ENCODE data around the gene EXT2. TPM values are rescaled to one million over a fixed set of nuclear protein-coding genes. Genes with fewer than 3 reads are reported as not detected.

EXT2 gene
- total RNA-seq, 1 donor from 2014 or later = 78.6 TPM

DNA sequence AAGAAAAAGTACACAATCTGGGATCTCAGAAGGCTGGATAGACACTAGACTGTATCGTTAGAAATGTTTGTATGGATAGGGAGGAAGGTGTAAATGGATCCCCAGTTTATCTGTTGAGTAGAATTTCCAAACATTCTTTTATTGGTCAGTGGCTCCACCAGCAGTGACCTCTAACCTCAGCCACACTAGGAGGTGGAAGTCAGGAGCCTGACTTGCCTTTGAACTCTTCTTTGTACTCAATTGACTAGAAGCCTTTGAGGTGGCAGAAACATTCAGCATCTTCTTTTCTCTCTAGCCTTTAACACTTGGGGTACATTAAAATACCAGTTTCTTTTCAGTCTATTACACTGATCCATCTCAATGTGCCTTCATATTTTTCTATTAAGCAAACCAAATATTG lies 39.1 kb downstream of the EXT2 start:
- H3K36me3 ChIP-seq = peaks cover 0 to 17% of the 10 kb centered on the region in 2 donors
- no peaks in the 10 kb centered on the region for H3K9me3 ChIP-seq
- H3K4me1 ChIP-seq = peaks cover 11% of the 10 kb centered on the region
- no peak overlapping the region for H3K27ac ChIP-seq
- no peak for DNase-seq (ENCODE audit: extremely low spot score in 2 of 2)
- TF ChIP-seq, protein P1, sequence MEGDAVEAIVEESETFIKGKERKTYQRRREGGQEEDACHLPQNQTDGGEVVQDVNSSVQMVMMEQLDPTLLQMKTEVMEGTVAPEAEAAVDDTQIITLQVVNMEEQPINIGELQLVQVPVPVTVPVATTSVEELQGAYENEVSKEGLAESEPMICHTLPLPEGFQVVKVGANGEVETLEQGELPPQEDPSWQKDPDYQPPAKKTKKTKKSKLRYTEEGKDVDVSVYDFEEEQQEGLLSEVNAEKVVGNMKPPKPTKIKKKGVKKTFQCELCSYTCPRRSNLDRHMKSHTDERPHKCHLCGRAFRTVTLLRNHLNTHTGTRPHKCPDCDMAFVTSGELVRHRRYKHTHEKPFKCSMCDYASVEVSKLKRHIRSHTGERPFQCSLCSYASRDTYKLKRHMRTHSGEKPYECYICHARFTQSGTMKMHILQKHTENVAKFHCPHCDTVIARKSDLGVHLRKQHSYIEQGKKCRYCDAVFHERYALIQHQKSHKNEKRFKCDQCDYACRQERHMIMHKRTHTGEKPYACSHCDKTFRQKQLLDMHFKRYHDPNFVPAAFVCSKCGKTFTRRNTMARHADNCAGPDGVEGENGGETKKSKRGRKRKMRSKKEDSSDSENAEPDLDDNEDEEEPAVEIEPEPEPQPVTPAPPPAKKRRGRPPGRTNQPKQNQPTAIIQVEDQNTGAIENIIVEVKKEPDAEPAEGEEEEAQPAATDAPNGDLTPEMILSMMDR (IDR thresholded peaks at IDR 0.05) = no peak
- TF ChIP-seq POLR2A (IDR thresholded peaks at IDR 0.05) (no peak), POLR2AphosphoS5 (IDR thresholded peaks at IDR 0.05; ENCODE audit: insufficient read depth in 1 of 2, low read depth in 1 of 2) (no peak)
- H3K4me3 ChIP-seq = no peak overlapping the region
- intact Hi-C loops (cut with DNase I) = no loop called here
- H3K27me3 ChIP-seq = no peaks in the 10 kb centered on the region

DNA sequence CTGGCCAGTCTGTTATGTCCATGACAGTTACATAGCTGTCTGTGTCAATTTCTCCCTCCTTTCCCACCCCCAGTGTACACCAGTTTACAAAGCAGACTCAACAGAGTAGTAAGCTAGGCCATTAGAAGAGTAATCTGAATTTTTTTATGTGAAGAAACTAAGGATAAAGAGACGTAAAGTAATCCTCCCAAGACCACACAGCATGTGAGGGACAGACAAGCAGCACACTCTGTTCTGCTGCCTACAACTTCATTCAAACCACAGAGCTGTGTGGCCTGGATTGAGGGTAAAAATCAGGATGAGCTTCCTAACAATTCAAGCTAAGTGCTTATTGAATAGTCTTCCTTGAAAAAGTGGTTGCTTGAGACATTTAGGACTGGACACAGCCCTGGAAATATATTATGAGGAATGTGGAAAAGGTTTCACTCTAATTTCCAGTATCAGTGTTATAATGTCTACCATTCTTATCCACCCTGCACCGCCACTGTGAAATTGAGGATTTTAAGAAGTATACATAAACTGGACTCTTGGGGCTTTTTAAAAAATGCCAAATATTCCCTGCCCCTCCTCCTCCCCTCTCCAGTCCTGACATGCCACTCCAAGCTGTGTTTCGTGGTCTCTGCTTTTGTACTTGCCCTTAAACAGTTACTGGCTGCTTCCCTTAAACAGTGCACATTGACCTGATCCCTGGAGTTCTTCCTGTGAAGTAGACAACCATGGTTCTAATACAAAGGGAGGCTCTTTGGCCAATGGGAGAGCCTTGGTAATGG lies 40.9 kb downstream of the EXT2 start:
- H3K27me3 ChIP-seq = no peaks in the 10 kb centered on the region
- peaks cover 0 to 5% of the 10 kb centered on the region in 2 donors for H3K36me3 ChIP-seq
- no peak overlapping the region for H3K4me3 ChIP-seq
- no peaks in the 10 kb centered on the region for H3K9me3 ChIP-seq
- no peak overlapping the region for H3K27ac ChIP-seq
- DNase-seq (ENCODE audit: extremely low spot score in 2 of 2) = no peak
- TF ChIP-seq, protein P1 (IDR thresholded peaks at IDR 0.05) = no peak
- TF ChIP-seq POLR2A (IDR thresholded peaks at IDR 0.05) = no peak
- TF ChIP-seq POLR2AphosphoS5 (IDR thresholded peaks at IDR 0.05; ENCODE audit: insufficient read depth in 1 of 2, low read depth in 1 of 2) = no peak
- intact Hi-C loops (cut with DNase I) = no loop called here
- peaks cover 21% of the 10 kb centered on the region for H3K4me1 ChIP-seq

GRCh38 chr11:44137057-44137456 lies 41.6 kb downstream of the EXT2 start:
- Histone ChIP-seq H3K4me3 (no peak overlapping the region), H3K36me3 (peaks cover 0 to 7% of the 10 kb centered on the region in 2 donors), H3K9me3 (no peaks in the 10 kb centered on the region), H3K4me1 (peaks cover 21% of the 10 kb centered on the region), H3K27me3 (no peaks in the 10 kb centered on the region), H3K27ac (no peak overlapping the region)
- TF ChIP-seq, protein P1 (IDR thresholded peaks at IDR 0.05) = no peak
- TF ChIP-seq POLR2A (IDR thresholded peaks at IDR 0.05) (no peak), POLR2AphosphoS5 (IDR thresholded peaks at IDR 0.05; ENCODE audit: insufficient read depth in 1 of 2, low read depth in 1 of 2) (no peak)
- DNase-seq (ENCODE audit: extremely low spot score in 2 of 2) = no peak
- intact Hi-C loops (cut with DNase I) = no loop called here

DNA sequence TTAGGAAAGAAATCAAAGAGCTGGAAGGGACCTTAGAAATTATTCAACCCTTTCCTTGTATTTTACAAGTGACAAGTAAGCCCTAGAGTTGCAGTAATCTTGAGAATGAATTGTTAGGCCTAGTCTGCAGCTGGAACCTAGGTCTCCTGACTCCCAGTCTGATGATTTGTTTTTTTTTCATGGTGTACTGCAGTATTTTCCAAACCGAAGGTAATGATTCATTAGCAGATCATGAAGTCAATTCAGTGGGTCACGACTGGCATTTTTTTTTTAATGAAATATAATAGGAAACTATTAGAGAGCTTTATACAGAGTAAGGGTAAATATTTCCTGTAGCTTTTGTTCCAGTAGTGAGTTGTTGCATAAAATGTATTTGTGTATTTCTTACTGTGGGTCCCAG lies 42.8 kb downstream of the EXT2 start:
- Histone ChIP-seq H3K27me3 (no peaks in the 10 kb centered on the region), H3K36me3 (peaks cover 0 to 7% of the 10 kb centered on the region in 2 donors), H3K4me3 (no peak overlapping the region), H3K4me1 (peaks cover 21% of the 10 kb centered on the region), H3K27ac (no peak overlapping the region), H3K9me3 (no peaks in the 10 kb centered on the region)
- no peak for TF ChIP-seq POLR2A (IDR thresholded peaks at IDR 0.05)
- TF ChIP-seq, protein P1 (IDR thresholded peaks at IDR 0.05) = no peak
- no peak for TF ChIP-seq POLR2AphosphoS5 (IDR thresholded peaks at IDR 0.05; ENCODE audit: insufficient read depth in 1 of 2, low read depth in 1 of 2)
- intact Hi-C loops (cut with DNase I) = no loop called here
- no peak for DNase-seq (ENCODE audit: extremely low spot score in 2 of 2)

GRCh38 chr11:44138980-44139379 lies 43.5 kb downstream of the EXT2 start:
- H3K36me3 ChIP-seq = peaks cover 0 to 7% of the 10 kb centered on the region in 2 donors
- no peak overlapping the region for H3K4me3 ChIP-seq
- no peak overlapping the region for H3K27ac ChIP-seq
- intact Hi-C loops (cut with DNase I) = no loop called here
- TF ChIP-seq, protein P1 (IDR thresholded peaks at IDR 0.05) = no peak
- TF ChIP-seq POLR2A (IDR thresholded peaks at IDR 0.05) (no peak), POLR2AphosphoS5 (IDR thresholded peaks at IDR 0.05; ENCODE audit: insufficient read depth in 1 of 2, low read depth in 1 of 2) (no peak)
- peaks cover 21% of the 10 kb centered on the region for H3K4me1 ChIP-seq
- H3K27me3 ChIP-seq = no peaks in the 10 kb centered on the region
- H3K9me3 ChIP-seq = no peaks in the 10 kb centered on the region
- no peak for DNase-seq (ENCODE audit: extremely low spot score in 2 of 2)
